Esophagus mucosa (tissue), 1 donor: ENCODE measurements around the gene SPO11. TPM values are rescaled to one million over a fixed set of nuclear protein-coding genes. Genes with fewer than 3 reads are reported as not detected.

Source experiments
- ATAC-seq: fragments of 200-7000 bp; cut with Tn5 transposase; one replicate; pipeline ENCODE4 v1.9.1; 2020
- total RNA-seq: library from RNA; stranded (reverse); gene quantifications from one replicate; pipeline ENCODE4 v1.2.4, GENCODE V29; 2023
- donor health status: DM: yes; HTN: yes; CAD: no.

The SPO11 gene
- total RNA-seq: not detected

DNA sequence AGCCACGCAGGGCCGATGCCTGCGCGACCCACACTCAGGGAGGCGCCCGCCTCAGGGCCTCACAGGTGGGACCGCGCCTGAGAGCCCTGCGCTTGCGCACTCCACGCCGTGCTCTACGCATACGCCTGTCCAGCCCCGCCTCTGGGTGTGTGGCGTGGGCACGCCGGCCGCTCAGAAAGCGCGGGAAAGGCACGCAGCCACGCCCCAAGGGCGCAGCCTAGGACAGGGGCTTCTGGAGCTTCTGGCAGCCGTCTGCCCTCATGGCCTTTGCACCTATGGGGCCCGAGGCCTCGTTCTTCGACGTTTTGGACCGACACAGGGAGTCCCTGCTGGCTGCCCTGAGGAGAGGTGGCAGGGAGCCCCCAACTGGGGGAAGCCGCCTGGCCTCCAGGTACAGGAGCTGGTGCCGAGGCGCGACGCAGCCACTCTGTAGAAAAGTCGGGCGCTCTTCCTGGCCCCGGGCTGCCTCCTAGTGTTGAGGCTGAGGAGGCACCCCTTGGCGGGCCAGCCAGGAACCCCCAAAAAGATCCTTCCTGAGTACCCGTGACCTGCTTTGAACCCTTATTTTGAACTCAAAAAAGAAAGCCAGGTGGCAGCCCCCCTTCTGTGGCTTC lies at the start of gene SPO11:
SPO11 (plus strand) TSS at position 196 of the 614 bp plus-strand sequence; CDS start at position 261, 65 bp downstream.
- ATAC-seq: no peak

- no peak for ATAC-seq
Measured at GRCh38 chr20:57280221-57280620, 49.4 kb upstream of the SPO11 start.

DNA sequence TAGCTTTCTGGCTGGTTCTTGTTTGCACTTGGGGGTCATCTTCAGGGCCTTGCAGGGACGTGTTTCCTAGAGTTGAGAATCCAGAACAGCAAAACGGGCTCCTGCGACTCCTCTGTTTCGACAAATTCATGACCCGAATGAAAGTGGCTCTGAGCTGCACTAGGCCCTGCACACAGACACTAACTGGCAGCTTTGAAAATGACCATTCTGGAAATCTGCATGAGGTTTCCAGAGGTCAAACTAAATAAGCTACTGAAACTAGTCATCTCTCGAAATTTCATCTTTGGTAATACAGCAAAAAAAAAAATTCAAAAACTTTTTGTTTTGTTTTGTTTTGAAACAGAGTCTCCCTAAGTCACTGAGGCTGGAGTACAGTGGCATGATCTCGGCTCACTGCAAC lies 47.7 kb upstream of the SPO11 start:
- no peak for ATAC-seq

- no peak for ATAC-seq
Measured at GRCh38 chr20:57282670-57283361, 46.8 kb upstream of the SPO11 start.

GRCh38 chr20:57283860-57284259 lies 45.7 kb upstream of the SPO11 start:
- no peak for ATAC-seq

- no peak for ATAC-seq
Measured at GRCh38 chr20:57287007-57287880, 42.4 kb upstream of the SPO11 start.

- no peak for ATAC-seq
Measured at GRCh38 chr20:57287901-57288300, 41.7 kb upstream of the SPO11 start.

GRCh38 chr20:57288651-57289277 lies 40.8 kb upstream of the SPO11 start:
- no peak for ATAC-seq

DNA sequence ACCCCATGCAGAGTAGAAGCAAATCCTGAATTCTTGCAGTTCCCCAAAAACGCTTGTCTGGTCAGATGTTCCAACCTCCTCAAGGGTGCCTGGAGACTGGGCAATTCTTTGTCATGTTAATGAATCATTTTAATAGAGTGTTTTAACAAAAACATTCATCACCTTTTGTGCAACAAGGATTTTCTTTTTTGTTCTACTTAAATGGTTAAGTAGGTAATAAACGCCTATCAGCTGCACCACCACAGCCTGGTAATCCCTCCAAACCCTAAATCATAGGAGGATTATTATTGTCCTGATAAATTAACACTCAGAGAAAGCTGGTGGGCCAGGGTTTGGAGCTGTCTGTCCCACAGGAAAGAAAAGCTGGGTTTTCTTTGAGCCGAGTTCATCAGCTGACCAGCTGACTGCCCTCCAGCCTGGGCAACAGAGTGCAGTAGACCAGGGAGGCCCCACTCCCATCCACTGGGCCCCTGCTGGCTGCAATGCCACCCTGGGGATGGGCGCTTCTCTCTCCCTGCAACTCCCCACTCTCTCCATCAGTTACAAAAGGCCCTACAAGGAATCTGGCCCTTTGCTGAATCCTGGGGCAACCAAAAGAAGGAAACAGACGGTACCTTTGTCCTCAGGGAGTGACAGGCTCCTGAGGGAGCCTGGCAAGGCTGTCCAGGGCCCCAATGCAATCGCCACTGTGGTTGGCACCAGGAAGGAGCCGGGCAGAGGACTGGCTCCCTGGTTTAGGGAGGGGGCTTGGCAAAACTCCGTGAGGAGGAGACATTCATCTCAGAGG lies 40.0 kb upstream of the SPO11 start:
- no peak for ATAC-seq

- ATAC-seq: no peak
Measured at GRCh38 chr20:57290178-57290484, 39.5 kb upstream of the SPO11 start.

DNA sequence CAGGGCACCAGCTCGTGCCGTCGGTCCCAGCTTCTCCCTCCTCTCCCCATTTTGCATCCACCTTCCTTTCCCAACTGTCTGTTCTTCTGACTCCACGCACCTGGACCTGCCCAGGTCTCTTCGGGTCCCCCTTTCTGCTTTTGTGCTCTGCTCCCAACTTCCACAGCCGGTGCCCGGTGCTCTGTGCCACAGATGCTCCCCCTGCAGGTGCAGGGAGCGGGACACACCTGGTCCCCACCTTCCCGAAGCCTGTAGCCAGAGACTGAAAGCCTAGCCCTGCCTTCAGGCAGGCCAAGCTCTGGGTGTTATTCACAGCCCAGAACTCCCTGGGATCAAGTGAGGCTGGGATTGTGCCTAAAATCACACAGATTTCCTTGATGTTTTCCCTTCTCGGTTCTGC lies 38.6 kb upstream of the SPO11 start:
- ATAC-seq: peak; percentile 63

- no peak for ATAC-seq
Measured at GRCh38 chr20:57291694-57292093, 37.9 kb upstream of the SPO11 start.

GRCh38 chr20:57292611-57293010 lies 37.0 kb upstream of the SPO11 start:
- ATAC-seq: no peak

DNA sequence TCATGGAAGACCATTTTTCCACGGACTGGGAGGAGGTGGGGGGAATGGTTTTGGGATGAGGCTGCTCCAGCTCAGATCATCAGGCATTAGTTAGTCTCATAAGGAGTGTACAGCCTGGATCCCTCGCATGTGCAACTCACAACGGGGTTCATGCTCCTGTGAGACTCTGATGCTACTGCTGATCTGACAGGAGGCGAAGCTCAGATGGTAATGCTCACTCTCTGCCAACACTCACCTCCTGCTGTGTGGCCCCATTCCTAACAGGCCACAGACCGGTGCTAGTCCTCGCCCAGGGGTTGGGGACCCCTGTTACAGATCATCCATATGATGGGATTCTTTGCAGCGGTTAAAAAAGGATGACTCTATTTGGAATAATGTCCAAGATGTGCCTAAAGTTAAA lies 35.6 kb upstream of the SPO11 start:
- no peak for ATAC-seq

DNA sequence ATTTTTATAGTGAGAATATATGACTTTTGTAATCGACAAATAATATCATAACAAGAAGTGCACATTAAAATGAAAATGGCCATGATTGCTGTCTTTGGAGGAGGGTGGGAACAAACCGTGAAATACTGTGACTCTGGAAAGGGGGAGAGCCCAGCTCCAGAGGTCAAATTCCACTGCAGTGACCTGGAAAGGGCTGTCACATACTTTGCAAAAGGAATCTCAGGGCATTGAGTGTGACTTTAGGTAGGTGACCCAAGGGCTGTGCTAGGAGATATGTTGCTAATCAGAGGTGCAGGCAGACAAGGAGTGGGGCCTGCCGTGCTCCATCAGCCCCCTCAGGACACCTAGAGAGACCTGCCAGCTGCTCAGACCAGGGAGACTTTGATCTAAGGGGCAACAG lies 35.1 kb upstream of the SPO11 start:
- no peak for ATAC-seq

- no peak for ATAC-seq
Measured at GRCh38 chr20:57298457-57298856, 31.1 kb upstream of the SPO11 start.

DNA sequence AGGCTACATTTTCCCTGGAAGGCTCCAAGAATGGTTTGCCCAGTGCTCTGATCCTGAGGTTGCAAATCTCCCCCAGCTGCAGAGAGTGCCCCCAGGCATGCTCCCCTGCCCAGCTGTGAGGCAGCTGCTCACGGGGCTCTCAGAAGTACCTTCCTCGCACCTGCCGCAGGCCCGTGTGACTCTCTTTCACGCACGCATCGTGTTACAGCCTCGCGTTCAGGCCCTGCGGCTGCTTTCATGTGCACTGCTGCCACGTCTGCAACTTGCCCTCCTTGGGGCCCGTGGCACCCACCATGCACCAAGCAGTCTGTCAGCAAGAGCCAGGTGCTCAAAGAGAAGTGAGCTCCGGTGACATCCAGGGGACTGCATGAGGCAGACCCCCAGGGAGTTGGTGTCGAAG lies 28.6 kb upstream of the SPO11 start:
- no peak for ATAC-seq

GRCh38 chr20:57306747-57307146 lies 22.9 kb upstream of the SPO11 start:
- peak; percentile 85 for ATAC-seq

DNA sequence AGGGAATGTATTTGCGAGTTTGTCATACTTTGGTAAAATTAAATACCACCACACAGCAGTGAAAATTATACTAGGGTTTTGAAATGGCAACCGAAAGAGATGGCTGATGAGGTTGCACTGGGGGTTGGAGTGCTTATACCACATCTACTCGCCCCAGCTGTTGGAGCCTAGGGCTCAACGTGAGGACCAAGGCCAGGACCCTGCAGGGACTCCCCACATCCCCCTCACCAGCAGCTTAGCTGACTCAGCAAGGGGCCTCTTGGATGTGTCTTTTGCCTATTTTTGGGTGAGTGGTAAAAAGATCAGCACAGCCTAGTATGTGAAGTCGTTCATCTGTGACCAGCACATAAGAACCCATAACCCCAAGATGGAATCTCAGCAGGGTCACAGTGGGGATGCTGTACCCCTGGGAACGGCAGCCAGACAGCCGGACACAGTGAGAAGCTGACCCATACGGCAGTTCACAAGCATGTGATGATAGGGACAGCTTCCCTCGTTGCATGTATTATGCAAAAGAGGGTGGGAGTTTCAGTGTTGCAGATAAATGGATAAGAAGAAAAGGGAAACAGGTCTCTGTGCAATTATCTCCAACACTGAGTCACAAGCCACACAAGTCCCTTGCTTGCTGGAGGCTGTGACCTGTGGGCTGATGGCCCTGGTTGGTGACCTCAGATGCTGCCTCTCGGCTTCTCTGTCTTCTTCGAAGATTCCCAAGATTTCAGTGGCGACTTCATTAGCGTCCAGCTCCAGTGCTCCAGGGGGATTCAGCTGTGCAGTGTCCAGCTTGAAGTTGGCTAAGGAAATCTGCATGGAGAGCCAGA lies 20.9 kb upstream of the SPO11 start:
- ATAC-seq: no peak

DNA sequence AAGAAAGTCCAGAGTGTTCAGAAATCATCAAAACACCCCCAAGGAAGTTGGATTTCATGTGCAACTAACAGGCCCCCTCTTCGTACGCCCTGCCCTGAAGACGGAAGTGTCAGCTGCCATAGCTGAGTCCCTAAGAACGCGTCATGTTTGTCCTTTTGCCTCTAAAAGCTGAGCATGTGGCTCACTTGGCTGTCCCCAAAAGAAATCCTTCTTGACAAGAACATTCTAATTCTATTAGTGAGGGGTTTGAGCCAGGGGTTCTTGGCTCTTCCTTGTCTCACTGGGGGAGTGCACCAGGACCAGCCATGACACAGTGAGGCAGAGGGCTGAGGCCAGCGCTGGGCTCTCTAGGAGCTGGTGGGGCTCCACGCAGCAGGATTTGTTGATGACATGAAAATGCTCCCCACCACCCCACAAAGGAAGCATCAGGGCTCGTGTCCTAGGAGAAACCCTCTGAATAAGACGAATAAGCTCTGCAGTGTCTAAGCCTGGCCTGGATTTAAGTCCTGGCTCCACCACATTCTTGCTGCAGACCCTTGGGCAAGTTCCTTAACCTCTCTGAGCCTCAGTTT lies 20.0 kb upstream of the SPO11 start:
- no peak for ATAC-seq
